Activated T-cell treated with anti-CD3 and anti-CD28 coated beads, Interleukin-2, amount 50 U/mL, for 48 hours (primary cell): ENCODE results near the gene C11orf16.
"Not testable (repeated sequence)": the region's sequence is repeated elsewhere in the genome, so short reads cannot be mapped to it uniquely, and the experiment has no call there.

Experiments used
- DNase-seq, 2 experiments: peaks; one replicate each; pipeline ENCODE4 v3.0.0-alpha.2; 2020

Gene C11orf16

DNA sequence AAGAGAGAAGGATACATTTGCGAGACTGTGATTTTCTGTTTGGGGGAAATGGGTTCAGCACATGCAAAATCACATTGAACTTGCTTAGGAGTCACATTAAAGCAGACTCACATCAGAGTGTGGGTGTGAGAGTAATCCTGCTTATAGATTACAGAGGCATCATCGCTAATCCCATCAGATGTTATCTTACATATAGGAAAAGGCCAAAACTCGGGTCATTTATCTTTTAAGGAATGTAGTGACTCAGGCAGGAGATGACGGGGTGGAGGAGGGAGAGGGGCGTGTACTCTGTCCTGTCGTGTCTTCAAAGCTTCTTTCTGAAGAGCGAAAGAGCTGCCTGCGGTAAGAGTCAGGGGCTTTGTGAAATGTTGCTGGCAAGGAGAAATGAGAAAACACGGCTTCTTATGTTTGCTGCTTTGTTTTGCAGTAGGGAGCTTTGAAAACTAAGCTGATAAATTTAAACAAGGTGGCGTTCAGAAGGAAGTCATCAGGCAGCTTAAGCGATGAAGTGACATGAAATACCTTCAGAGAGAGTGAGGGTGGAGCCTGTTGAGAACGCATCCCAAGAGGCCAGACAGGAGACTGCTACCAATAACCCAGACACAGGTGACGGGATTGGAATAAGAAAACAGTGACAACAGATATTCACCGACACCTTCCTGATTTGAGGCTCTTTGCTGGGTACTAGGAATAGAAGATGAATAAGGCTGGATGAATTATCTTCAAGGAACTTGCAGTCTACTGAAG, 2.2 kb upstream of the C11orf16 start:
- no peak for DNase-seq

DNA sequence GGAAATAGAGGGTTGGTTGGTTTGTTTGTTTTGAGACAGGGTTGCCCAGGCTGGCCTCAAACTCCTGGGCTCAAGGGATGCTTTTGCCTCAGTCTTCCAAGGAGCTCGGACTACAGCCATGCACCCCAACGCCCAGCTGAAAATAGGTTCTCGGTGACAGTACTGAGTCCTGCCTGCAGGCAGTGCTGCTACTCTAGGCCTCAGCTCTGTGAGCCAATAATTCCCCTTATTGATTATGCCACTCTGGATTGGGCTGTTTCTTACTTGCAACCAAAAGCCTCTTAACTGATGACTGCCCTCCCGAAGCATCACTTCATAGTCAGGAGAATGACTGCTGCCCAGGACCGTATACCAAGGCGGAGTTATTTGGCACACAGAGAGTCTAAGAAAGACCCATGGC, 1.2 kb upstream of the C11orf16 start:
- no peak for DNase-seq

DNA sequence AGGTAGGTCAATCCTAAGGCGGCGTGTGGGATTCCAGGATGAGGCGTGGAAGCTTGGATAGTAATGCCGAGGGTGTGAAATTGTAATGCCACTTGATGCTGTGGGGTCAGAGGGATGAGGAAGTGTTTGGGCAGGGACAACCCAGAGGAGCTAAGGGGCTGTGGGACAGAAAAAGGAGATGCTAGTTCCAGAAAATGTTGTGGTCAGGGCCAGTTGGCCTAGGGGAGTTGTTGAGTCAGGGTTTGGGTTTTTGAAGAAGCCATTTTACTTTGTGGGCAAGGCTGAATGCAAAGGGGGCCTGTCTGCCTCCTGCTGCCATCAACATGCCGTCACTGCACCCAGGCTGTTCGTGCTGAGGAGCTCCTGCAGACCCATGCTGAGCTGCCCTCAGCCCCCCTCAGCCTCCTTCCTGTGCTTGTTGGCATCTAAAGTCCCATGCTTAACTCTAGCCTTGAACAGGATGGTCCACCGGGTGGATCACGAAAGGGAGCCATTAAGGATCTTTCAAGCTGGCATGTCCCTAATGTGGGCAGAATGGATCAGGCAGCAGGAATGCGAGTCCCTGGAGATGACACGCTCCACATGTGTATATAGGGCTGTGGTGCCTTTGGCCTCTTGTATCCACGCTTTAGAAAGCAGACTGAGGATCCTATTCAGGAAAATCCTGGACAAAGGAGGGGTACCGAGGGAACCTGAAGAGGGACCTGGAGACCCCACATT, 2.1 kb downstream of the C11orf16 start:
- DNase-seq: no peak

DNA sequence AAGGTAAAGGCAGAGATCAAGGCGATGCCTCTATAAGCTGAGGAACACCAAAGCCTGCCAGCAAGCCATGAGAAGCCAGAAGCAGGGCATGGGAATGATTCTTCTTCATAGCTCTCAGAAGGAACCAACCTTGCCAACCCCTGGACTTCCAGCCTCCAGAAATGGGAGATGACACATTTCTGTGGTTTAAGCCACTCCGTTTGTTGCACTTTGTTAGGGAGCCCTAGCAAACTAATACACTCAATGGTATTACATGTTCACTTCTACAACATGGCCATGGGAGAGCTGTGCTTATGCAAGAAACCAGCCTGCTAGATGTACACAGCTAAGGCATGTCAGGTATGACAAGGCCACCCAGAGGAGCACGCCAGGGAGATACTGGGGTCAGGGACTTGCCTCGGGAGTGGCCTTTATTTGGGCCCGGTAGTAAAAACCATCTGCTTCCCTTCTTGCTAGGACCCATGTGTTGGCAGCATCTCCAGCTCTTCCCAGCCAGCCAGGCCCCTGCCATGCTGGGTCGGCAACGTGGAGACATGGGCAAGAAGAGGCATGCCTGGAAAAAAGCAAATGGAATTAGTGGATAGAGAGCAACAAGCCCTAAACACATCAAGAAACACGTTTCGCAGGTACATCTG, 3.6 kb downstream of the C11orf16 start:
- no peak for DNase-seq

- DNase-seq: no peak
Observed at GRCh38 chr11:8928205-8928604, 4.5 kb downstream of the C11orf16 start.

DNA sequence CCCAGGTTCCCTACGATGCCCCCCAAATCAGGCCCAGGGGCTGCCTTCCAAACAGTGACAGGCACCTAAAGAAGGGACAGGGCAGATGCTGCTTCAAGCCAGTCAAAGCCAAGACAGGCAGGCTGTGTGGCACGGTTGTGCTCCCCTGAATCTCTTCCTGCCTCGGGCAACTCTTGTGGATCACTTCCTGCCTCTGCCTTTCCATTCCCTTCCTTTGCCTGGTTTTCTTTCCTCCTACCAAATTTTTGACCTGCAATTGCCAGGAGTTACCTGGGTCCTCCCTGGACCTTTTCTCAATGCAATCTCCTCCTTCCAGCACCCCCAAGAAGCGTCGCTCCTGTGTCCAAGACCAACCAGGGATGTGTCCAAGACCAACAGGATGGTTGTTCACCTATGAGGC, 5.5 kb downstream of the C11orf16 start:
- DNase-seq: no peak

DNA sequence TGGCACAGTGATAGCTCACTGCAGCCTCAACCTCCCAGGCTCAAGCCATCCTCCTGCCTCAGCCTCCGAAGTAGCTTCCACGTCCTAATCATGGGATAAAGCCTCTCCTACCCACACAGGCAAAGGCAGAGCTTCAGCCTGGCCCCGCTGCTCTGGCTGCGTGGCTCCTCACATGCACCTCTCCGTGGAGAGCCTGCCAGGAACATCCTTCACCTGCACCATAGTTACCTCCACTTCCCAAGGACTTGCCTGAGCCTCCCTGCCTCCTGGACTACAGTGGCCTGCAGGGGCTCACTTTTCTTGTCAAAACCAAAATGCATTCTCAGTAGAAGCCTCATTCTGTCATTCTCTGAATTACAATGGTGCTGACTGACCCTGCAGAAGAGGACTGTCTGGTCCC, 6.5 kb downstream of the C11orf16 start:
- no peak for DNase-seq

GRCh38 chr11:8925711-8926110, 7.0 kb downstream of the C11orf16 start:
- no peak for DNase-seq

DNA sequence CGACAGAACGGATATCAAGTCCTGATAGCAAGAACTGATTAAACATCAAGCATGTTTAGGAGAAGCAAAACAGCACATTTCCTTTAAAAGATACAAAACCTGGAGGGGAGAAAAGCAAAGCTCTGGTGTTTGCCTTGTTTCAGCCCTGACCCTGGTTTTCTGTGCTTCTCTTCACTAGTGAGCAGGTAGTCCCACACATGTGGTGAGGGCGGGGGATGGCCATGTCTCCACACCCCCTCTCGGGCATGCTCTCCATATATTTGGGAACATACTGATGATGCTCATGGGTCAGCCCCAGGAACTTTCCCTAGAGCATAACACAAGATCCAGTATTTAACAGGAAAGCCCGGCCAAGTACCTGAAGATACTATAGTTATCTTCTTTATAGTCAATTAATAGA, 10.1 kb downstream of the C11orf16 start:
- DNase-seq: no peak

DNA sequence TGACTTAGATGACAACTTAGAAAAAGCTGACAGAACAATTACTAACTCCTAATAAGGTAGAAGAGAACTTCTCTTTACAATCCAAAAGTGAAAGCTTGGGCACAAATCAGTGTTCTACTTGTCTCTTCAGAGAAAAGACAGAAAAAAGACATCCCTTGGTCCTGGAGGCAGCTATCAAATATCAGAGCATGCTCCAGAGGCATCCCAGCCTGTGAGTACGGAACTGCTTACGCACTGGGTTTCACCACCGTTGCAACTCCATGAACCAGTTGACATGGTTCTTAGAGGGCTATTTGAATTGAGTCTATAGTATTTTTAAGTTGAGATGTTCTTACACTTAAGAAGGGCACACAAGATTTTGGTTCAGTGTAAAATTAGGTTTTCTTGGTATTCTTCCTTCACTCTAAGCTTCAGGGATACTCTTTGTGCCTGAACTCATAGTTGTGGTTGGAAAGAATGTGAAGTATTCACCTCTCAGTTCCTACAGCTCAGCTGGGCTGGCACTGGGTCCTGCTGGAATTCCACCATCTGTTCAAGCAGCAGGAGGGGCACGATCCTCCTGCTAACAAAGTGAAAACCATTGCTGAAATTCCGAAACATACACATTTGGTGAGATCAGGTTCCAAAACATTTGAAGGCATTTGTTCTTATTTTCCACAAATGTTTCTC, 15.5 kb downstream of the C11orf16 start:
- DNase-seq: no peak

- DNase-seq: no peak
Observed at GRCh38 chr11:8914661-8915018, 18.1 kb downstream of the C11orf16 start.

GRCh38 chr11:8913961-8914660, 18.6 kb downstream of the C11orf16 start:
- peak; percentile 60 to 64 for DNase-seq

DNA sequence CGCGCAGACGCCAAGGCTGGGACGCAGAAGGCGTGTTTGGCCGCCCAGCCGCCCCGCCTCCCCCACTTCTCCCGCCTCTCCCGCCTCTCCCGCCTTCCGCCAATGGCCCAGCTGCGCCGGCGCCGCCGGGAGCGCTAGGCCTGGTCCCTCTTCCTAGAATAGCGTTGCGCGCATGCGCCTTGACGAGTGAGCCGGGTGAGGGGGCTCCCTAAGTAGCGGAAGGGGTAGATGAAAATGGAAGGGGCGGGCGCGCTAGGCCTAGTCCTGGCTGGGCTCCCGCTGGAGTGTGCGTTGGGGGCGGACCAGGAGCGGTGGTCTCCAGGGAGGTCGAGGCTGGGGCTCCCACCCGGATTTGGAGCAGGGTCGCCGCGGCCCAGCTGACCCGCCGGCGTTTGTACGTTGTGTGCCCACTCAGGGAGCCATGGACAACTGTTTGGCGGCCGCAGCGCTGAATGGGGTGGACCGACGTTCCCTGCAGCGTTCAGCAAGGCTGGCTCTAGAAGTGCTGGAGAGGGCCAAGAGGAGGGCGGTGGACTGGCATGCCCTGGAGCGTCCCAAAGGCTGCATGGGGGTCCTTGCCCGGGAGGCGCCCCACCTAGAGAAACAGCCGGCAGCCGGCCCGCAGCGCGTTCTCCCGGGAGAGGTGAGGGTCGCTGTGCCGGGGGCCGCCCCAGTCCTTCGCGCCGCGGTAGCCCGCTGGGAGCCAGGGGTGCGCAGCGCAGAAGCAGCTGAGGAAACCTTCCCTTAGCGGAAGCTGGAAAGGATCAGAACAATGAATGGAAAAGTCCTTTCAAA, 21.5 kb downstream of the C11orf16 start, which contains the start of gene AKIP1:
Gene AKIP1 (plus strand): TSS at position 161 of the 795 bp plus-strand sequence. CDS start 261 bp downstream, at position 422.
- DNase-seq: peak; percentile 89 to 91

GRCh38 chr11:8910649-8911026, 22.1 kb downstream of the C11orf16 start:
- no peak for DNase-seq

DNA sequence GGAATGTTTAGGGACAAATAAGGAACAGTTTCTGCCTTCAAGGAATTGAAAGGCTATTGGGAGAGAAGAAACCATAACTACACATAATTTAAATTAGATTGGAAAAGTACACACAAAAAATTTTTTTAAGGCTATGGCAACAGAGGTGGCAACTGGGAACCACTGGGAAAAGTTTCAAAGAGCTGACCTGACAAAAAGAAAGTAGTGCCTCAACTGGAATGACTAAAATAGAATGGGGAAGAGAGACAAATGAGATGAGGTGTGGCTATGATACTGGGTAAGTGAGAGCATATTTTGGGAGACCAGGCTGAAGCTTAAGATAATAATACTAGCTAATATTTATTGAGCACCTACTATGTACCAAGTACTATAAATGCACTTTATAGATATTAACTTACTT, 24.6 kb downstream of the C11orf16 start:
- no peak for DNase-seq

DNA sequence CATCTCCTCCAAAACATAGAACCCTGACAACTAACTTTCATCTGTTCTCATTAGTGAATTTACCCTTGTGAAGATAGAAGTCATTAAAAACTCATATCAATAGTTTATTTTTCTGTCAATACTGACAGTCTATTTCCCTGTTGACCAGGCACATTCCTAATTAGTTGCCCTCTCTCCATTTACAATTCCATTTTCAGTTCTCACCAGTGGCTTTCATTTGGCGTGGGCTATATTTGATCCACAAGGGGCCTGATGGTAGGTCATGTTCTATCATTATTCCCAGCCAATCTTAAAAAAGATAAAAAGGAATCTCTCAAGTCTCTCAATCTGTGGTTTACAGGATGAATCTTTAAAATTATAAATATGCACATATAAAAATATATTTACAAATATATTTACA, 25.6 kb downstream of the C11orf16 start:
- no peak for DNase-seq

DNA sequence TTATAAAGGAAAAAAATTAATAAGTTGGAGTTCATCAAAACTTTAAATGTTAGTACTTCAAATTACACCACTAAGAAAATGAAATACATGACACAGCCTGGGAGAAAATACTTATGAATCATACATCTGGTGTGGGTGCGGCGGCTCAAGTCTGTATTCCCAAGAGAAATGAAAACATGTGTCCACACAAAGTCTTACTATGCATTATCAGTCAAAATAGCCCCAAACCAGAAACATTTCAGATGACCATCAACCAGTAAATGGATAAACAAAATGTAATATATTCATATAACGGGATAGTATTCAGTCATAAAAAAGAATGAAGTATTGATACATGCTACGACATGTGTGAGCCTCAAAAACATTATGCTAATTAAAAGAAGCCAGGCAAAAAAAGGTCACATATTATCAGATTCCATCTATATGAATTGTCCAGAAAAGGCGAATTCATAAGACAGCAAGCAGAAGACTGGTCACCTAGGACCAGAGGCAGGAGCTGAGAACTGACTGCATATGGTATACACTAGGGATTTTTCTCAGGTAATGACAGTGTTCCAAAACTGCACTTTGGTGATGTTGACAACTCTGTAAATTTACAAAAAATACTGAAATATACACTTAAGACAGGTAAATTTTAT, 27.1 kb downstream of the C11orf16 start:
- no peak for DNase-seq

DNA sequence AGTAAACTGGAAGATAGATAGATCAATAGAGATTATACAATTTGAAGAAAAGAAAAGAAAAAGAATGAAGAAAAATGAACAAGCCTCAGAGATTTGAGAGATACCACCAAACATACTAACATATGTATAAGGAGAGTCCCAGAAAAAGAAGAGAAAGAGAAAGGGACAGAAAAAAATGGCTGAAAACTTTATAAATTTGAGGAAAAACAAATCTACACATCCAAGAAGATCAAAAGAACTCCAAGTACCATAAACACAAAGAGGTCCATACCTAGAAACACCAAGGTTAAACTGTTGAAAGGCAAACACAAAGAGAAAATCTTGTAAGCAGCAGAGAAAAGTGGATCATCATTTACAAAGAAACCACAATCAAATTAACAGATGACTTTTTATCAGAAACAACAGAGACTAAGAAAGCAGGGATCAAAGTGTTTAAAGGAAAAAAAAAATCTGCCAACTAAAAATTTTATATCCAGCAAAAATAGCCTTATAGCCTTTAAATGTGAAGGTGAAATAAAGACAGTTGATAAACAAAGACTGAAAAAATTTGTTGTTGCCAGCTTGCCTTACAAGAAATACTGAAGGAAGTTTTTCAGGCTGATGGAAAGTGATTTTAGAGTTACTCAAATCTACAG, 33.5 kb downstream of the C11orf16 start:
- DNase-seq: no peak

DNA sequence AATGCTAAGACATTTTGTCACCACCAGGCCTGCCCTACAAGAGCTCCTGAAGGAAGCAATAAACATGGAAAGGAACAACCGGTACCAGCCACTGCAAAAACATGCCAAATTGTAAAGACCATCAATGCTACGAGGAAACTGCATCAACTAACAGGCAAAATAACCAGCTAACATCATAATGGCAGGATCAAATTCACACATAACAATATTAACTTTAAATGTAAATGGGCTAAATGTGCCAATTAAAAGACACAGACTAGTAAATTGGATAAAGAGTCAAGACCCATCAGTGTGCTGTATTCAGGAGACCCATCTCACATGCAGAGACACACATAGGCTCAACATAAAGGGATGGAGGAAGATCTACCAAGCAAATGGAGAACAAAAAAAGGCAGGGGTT, 41.6 kb downstream of the C11orf16 start:
- not testable (repeated sequence) for DNase-seq

DNA sequence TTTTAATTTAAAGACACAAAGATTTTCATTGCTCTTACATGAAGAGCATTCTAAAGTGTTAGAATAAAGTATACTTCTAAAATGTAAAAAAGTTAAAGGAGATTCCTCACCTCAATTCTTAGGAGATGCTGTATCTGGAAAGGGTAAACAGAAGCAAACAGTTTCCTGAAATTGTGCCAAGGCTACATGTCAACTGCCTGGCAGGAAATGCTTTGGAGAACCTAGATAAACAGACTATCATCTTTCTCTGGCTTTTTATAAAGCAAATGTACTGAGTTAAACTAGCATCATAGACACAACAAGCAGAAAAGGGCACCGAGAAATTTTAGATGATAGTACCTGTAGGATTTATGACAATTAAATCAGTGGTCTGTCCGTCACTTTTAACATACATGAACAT, 46.4 kb downstream of the C11orf16 start:
- DNase-seq: no peak

DNA sequence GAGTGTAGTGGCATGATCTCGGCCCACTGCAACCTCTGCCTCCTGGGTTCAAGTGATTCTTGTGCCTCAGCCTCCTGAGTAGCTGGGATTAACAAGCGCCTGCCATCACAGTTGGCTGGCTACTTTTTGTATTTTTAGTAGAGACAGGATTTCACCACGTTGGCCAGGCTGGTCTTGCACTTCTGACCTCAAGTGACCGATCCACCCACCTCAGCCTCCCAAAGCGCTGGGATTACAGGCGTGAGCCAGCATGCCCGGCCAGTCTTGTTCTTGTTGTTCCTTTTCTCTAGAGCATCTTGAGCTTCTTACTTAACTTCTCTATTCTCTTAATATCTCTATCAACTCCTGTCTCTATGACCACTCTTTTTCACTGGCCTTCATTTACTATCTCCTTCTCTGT, 51.2 kb downstream of the C11orf16 start:
- DNase-seq: not testable (repeated sequence)
